Breast epithelium (tissue), 4 donors: Measurements from ENCODE around the gene LSM6. TPM values are rescaled to one million over a fixed set of nuclear protein-coding genes. Genes with fewer than 3 reads are reported as not detected.

Experiments
- DNase-seq, 2 donors: peaks; one replicate each; pipeline ENCODE4 v3.0.0-alpha.2; 2019; ENCODE audit warnings: low spot score in 2 of 2
- H3K27ac ChIP-seq, 2 donors: fragments of 200-600 bp; sonication (generic) in 1 of 2; one replicate each; pipeline ENCODE4 v1.5.1; 2016 to 2019; ENCODE audit warnings: mild to moderate bottlenecking in 1 of 2
- H3K27me3 ChIP-seq, 2 donors: fragments of 200-600 bp; sonication (generic) in 1 of 2; one replicate each; pipeline versions ENCODE4 v1.5.1 to v1.6.0; 2017 to 2019; ENCODE audit warnings: control low read depth in 1 of 2, mild to moderate bottlenecking in 1 of 2
- H3K36me3 ChIP-seq: fragments of 200-600 bp; one replicate; pipeline ENCODE4 v1.5.1; 2019
- H3K4me1 ChIP-seq, 2 donors: fragments of 200-600 bp; sonication (generic); one replicate each; pipeline ENCODE4 v1.5.1; 2016 to 2019; ENCODE audit warnings: control low read depth in 1 of 2
- H3K4me3 ChIP-seq, 3 donors: fragments of 200-600 bp; sonication (generic); 1 replicate in 2 of 3; 2 replicates in 1 of 3; pipeline ENCODE4 v1.5.1; 2016 to 2019; ENCODE audit warnings: mild to moderate bottlenecking in 3 of 3, moderate library complexity in 2 of 3
- H3K9me3 ChIP-seq, 2 donors: fragments of 200-600 bp; sonication (generic) in 1 of 2; one replicate each; pipeline ENCODE4 v1.5.1; 2016 to 2019; ENCODE audit warnings: control low read depth in 1 of 2
- POLR2A ChIP-seq: fragments of 450-650 bp; IDR thresholded peaks from one replicate; pipeline ENCODE4 v1.6.1; 2016; ENCODE audit warnings: antibody characterized with exemption, mild to moderate bottlenecking, moderate library complexity
- POLR2AphosphoS5 ChIP-seq, 3 donors: sonication (generic); formaldehyde crosslinking; IDR thresholded peaks; one replicate each; pipeline ENCODE4 v1.6.1; 2017; ENCODE audit warnings: antibody characterized with exemption in 3 of 3
- intact Hi-C: fragments of 100-400 bp; cut with DNase I; formaldehyde crosslinking; loops from one replicate; pipeline ENCODE4 v1.15.1; 2023; ENCODE audit warnings: low total_unique reads
- total RNA-seq, 3 donors: library from RNA; depleted of rRNA; stranded (reverse); fragments of >200 nt; gene quantifications; one replicate each; pipeline ENCODE4 v1.1.0, GENCODE V29; 2016
- TF ChIP-seq, protein P1 (sequence below), 3 donors: fragments of 450-650 bp; IDR thresholded peaks; one replicate each; pipeline ENCODE4 v1.5.1; 2016 to 2017; ENCODE audit warnings: antibody characterized with exemption in 3 of 3, mild to moderate bottlenecking in 3 of 3, moderate library complexity in 3 of 3

LSM6 gene
- total RNA-seq, 3 donors from 2014 or later = 23.1 to 38.4 (median 28.8) TPM

- TF ChIP-seq, protein P1, sequence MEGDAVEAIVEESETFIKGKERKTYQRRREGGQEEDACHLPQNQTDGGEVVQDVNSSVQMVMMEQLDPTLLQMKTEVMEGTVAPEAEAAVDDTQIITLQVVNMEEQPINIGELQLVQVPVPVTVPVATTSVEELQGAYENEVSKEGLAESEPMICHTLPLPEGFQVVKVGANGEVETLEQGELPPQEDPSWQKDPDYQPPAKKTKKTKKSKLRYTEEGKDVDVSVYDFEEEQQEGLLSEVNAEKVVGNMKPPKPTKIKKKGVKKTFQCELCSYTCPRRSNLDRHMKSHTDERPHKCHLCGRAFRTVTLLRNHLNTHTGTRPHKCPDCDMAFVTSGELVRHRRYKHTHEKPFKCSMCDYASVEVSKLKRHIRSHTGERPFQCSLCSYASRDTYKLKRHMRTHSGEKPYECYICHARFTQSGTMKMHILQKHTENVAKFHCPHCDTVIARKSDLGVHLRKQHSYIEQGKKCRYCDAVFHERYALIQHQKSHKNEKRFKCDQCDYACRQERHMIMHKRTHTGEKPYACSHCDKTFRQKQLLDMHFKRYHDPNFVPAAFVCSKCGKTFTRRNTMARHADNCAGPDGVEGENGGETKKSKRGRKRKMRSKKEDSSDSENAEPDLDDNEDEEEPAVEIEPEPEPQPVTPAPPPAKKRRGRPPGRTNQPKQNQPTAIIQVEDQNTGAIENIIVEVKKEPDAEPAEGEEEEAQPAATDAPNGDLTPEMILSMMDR (IDR thresholded peaks at IDR 0.05) = no peak
- TF ChIP-seq POLR2A (no peak), POLR2AphosphoS5 (IDR thresholded peaks at IDR 0.05) (no peak)
- Histone ChIP-seq H3K36me3 (no peaks in the 10 kb centered on the region), H3K4me1 (no peaks in the 10 kb centered on the region), H3K4me3 (no peak overlapping the region), H3K27ac (no peak overlapping the region), H3K27me3 (no peaks in the 10 kb centered on the region), H3K9me3 (no peaks in the 10 kb centered on the region)
- intact Hi-C loops = no loop called here
- DNase-seq = no peak
These were observed 31.6 kb upstream of the LSM6 start for GRCh38 chr4:146143888-146144287.

DNA sequence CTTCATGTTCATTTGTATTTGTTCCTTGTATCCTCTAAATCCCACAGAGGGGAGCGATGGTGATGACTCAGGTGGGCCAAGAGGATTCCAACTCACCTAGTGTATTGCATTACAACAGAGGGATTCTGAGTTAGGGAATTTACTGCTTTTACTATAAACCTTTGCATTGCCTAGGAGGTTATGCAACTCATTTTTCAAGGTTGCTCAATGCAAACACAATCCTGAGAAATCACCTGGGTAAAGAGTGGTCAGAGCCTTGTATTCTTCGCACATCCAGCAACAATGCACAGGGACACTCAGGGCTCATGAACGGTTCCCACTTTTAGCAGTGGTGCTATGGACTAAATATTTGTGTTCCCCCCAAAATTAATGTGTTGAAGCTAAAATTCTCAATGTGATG, 28.6 kb upstream of the LSM6 start:
- H3K27ac ChIP-seq = no peak overlapping the region
- DNase-seq = no peak
- H3K4me1 ChIP-seq = no peaks in the 10 kb centered on the region
- no peaks in the 10 kb centered on the region for H3K9me3 ChIP-seq
- H3K27me3 ChIP-seq = no peaks in the 10 kb centered on the region
- intact Hi-C loops = no loop called here
- H3K36me3 ChIP-seq = no peaks in the 10 kb centered on the region
- no peak overlapping the region for H3K4me3 ChIP-seq
- TF ChIP-seq, protein P1 (IDR thresholded peaks at IDR 0.05) = no peak
- TF ChIP-seq POLR2AphosphoS5 (IDR thresholded peaks at IDR 0.05) (no peak), POLR2A (no peak)

DNA sequence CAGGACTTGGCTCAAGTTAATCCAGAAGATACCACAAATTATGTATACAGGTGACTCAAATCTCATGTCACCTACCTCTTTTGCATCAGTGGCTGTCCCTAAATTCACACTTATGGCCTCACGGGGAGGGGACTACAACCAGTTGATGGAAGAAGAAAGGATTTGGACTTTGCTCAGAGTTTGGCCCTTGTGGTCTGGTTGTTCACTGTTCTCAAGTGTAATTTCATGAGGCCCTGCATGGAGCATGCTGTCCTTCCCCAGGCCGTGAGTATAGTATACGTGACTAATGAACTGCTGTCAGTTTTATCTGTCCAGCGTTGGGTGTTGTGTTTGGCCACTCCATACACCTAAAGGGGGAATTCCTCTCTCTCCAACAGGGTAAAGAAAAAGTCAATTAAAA, 27.5 kb upstream of the LSM6 start:
- Histone ChIP-seq H3K4me3 (no peak overlapping the region), H3K9me3 (no peaks in the 10 kb centered on the region), H3K27me3 (no peaks in the 10 kb centered on the region), H3K36me3 (no peaks in the 10 kb centered on the region), H3K4me1 (no peaks in the 10 kb centered on the region), H3K27ac (no peak overlapping the region)
- intact Hi-C loops = no loop called here
- TF ChIP-seq, protein P1 (IDR thresholded peaks at IDR 0.05) = no peak
- no peak for TF ChIP-seq POLR2AphosphoS5 (IDR thresholded peaks at IDR 0.05)
- TF ChIP-seq POLR2A = no peak
- no peak for DNase-seq

GRCh38 chr4:146154057-146154456, 21.5 kb upstream of the LSM6 start:
- no peak for TF ChIP-seq POLR2A
- no peak for TF ChIP-seq POLR2AphosphoS5 (IDR thresholded peaks at IDR 0.05)
- TF ChIP-seq, protein P1 (IDR thresholded peaks at IDR 0.05) = no peak
- H3K27ac ChIP-seq = no peak overlapping the region
- DNase-seq = no peak

GRCh38 chr4:146155152-146155724, 20.3 kb upstream of the LSM6 start:
- no peak overlapping the region for H3K27ac ChIP-seq
- intact Hi-C loops = no loop called here
- no peaks in the 10 kb centered on the region for H3K4me1 ChIP-seq
- H3K27me3 ChIP-seq = no peaks in the 10 kb centered on the region
- peaks cover 0 to 16% of the 10 kb centered on the region in 2 donors for H3K9me3 ChIP-seq
- H3K36me3 ChIP-seq = no peaks in the 10 kb centered on the region
- no peak for TF ChIP-seq POLR2A
- TF ChIP-seq POLR2AphosphoS5 (IDR thresholded peaks at IDR 0.05) = no peak
- TF ChIP-seq, protein P1 (IDR thresholded peaks at IDR 0.05) = no peak
- no peak for DNase-seq
- no peak overlapping the region for H3K4me3 ChIP-seq

More at GRCh38 chr4:146154057-146154456, 21.5 kb upstream of the LSM6 start:
- peaks cover 0 to 16% of the 10 kb centered on the region in 2 donors for H3K9me3 ChIP-seq
- H3K36me3 ChIP-seq = no peaks in the 10 kb centered on the region
- intact Hi-C loops = no loop called here
- no peak overlapping the region for H3K4me3 ChIP-seq
- no peaks in the 10 kb centered on the region for H3K27me3 ChIP-seq
- H3K4me1 ChIP-seq = no peaks in the 10 kb centered on the region
